HG03520 (cell line): ENCODE results near the gene NOVA2.
"Not testable (repeated sequence)": the region's sequence is repeated elsewhere in the genome, so short reads cannot be mapped to it uniquely, and the experiment has no call there.

ENCODE experiments used
- ATAC-seq: cut with Tn5 transposase; IDR thresholded peaks from one replicate; pipeline ENCODE4 v1.9.1; 2021; ENCODE audit warnings: mild to moderate bottlenecking, moderate library complexity; ENCODE audit not compliant: unreplicated experiment

The NOVA2 gene

DNA sequence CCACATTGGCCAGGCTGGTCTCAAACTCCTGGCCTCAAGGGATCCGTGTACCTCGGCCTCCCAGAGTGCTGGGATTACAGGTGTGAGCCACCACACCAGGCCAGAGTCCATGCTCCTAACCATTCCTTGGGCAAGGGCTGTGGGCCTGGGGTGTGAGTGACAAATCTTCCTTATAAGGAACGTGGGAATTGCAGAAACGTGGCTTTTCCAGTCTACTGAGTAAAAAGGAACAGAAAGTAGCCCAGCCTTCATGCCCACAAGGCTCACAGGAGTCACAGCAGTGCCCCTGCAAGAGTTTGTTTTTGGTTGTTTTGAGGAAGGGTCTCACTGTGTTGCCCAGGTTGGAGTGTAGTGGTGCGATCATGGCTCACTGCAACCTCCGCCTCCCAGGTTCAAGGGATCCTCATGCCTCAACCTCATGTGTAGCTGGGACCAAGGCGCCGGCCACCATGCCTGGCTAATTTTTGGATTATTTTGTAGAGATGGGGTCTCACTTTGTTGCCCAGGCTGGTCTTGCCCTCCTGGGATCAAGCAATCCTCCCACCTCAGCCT is 76.3 kb downstream of the NOVA2 start:
- ATAC-seq, result no peak

DNA sequence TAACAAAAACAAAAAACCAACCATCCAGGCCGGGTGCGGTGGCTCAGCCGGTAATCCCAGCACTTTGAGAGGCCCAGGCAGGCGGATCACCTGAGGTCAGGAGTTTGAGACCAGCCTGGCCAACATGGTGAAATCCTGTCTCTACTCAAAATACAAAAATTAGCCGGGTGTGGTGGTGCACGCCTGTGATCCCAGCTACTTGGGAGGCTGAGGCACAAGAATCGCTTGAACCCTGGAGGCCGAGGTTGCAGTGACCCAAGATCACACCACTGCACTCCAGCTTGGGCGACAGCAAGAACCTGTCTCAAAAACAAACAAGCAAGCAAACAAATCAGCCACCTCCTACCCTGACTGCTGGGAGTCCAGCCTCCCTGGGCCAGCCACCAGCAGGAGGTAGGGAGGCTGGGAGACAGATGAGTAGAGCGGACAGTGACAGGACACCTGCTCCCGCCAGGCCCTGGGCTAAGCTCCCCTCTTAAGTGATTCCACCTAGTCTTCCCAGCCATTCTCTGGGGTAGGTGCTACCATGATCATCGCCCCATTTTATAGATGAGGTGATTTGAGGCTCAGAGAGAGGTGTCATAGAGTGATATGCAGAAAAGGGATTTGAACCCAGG is 77.6 kb downstream of the NOVA2 start:
- not testable (repeated sequence) for ATAC-seq

DNA sequence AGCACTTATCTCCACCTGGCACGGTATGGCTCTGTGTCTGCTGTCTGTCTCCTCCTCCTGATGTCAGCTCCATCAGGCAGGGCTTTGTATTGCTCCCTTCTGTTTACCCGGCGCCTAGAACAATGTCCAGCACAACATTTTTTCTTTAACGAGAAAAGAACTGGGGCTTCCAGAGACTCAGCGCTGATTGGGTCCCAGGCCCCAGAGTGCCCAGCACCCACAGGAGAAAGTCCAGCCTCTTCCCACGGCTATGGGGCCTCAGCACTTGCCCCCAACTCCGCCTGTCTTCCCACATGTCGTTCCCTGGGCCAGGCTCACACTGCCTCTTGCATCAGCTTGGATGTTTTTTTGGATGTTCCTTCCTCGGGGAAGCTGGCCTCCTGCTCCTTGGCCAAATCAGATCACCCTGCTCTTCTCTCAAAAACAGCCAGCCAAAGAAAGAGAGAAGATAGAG is 78.1 kb downstream of the NOVA2 start:
- no peak for ATAC-seq

DNA sequence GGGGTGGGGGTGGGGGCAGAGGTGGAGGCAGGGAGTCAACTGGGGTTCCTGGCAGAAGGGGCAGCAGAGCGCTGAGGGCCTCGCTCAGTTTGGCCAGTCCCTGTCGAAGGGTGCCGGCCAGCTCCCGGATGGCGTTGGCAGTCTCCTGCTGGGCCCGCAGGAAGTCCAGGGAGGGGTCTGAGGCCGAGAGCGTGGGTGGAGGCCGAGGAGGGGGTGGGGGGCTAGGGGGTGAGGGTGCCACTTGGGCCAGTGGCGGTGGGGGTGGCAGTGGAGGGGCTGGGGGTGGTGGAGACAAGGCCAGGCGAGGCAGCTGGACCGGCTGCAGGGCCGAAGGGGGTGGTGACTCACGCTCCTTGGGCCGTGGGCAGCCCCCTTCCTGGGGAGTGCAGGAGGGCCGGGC is 82.8 kb downstream of the NOVA2 start:
- no peak for ATAC-seq

DNA sequence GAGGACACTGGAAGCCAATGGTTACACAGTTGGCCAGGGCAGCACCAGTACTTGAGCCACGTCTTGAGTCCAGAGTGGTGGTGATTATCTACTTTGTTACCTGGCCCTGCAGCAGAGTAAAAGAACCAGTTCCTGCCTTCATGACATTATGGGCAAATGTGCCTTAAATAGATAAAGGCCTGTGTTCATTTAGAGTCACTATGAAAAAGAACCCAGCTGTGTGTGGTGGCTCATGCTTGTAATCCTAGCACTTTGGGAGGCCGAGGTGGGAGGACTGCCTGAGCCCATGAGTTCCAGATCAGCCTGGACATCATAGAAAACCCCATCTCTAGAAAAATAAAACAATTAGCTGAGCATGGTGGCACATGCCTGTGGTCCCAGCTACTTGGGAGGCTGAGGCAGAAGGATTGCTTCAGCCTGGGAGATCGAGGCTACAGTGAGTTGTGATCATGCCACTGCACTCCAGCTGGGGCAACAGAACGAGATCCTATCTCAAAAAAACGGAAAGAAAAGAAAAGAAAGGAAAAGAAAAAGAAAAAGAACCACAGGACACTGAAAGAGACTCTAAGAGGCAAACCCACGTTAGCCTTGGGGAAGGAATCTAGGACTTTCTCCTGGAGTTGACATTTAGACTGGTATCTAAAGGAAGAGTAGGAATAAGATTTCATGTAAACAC is 84.3 kb downstream of the NOVA2 start:
- ATAC-seq, result no peak

DNA sequence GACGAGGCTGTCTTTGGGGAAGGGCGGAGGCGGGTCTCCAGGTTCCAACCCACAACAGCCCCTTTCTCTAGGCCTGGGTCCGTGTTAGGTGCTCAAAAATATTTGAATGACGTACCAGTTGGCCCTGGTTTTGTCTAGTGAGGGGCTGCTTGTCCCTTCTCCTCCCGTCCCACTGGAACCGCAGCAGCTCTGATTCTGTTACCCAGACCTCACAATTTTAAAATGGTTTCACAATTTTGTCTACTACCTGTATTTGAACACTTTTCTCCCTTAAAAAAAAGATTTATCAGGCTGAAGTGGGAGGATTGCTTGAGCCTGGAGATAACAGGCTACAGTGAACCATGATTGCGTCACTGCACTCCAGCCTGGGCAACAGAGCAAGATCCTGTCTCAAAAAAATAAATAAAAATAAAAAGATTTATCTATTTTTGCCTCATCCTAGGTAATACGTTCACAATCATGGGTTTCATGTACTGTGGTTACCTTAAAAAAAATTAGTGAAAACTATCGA is 86.4 kb downstream of the NOVA2 start:
- no peak for ATAC-seq

DNA sequence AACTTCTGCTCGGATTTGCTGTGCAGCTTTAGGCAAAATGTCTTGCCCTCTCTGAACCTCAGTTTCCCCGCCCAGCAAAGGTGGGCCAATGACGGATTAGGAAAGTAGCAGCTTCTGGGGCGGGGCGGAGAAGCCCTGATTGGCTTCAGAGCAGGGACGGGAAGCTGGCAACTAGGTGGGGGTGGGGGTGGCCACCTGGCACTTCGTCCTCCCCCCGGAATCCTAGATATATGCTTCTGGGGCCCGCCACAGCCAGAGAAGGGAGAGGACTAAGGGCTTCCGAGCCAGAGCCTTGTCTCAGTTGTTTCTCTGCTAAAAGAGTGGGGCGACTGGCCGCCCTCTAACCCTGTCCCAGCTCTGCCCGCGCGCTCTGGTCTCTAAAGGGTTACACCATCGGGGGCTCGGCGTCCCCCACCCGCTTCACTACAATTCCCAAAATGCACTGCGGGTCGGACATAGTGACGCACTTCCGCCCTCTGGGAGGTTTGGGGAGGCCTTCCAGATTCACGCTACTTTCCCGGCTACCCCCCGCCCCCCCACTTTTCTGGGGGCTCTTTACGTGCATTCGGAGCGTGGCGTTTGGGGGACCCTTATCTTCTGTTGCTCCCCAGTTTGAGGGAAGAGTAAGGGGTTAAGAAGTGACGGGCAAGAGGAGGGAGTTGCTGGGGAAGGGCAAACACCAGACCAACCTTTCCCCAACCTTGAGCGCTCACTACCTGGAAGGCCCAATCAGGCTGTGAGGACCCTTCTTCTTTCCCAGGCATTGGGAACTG is 87.1 kb downstream of the NOVA2 start:
- peak; percentile 49 for ATAC-seq

DNA sequence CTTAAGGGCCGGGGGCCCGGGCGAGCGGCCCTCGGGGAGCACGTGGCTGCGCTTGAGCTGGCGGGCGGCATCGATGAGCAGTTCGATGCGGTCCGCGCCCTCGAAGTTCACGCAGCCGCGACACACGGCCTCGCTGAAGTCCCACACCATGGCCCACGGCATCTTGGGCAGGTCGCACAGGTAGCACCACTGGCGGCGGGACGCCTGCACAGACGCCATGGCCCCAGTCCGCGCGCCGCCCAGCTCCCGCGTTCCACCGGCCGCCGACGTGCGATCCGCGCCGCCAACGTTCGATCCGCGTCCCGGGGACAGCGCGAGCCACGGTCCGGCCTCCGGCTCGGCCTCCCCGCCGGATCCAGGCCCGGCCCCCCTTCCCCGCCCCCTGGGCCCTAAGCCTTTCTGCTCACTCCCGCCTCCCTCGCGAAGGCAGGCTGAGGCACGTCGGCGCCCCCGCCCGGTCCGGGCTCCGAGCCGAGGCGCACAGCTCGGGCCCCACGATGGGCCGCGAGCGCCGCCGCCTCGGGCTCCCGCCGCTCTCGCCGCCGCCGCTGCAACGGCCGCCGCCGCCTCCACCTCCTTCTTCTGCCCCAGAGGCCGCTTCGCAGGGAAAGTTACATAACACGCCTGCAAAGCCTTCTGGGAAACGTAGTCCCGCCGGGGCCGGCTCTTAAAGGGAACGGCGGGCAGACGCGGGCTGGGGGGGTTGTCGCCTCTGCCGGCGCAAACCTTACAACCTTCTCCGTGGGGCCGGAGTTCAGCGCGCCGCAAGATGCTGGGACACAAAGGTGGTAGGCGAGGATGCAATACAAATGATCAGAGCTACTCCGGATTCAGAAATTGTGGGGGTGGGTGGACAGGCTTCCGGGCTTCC is 87.9 kb downstream of the NOVA2 start, which contains the start of gene IRF2BP1:
IRF2BP1 (minus strand) TSS at position 586 of the 871 bp plus-strand sequence; CDS start at position 219, 367 bp downstream.
- peak; percentile 34 for ATAC-seq

DNA sequence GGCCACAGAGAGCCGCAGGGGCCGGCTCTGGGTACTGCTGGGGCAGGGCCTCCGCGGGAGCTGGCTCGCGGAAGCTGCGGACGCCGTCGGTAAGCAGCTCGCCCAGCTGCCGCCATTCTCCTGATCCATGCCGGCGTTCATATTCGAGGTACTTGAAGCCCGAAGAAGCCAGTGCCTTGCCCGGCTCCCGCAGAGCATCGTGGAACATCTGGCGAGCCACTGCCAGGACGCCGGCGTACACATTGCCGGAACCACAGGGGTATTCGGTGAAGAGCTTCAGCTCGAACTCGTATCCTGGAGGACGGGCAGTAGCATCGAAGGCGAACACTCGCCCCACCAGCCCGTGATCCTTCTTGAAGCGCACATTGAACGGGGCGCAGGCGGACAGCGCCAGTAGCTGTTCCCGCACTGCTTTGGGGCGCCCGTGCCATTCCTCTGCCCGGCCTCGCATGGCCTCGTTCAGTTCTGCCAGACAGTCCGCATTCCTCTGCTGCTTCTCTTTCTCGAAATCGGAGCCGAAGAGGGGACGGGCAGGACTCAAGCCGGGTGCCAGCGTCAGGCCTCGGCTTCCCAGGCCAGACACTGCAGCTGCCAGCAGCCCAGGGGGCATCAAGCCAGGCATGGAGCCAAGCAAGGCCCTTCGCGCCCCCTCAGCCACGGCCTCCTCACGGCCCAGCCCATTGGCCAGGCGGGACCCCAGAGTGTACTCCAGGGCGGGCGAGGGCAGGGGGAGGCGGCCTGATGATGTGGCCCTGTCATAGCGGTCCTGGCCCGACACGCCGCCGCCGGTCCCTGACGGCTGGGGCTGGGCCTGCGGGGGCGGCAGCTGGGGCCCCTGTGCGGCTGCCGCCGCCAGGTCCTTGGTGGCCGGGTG is 88.7 kb downstream of the NOVA2 start:
- ATAC-seq, result no peak

DNA sequence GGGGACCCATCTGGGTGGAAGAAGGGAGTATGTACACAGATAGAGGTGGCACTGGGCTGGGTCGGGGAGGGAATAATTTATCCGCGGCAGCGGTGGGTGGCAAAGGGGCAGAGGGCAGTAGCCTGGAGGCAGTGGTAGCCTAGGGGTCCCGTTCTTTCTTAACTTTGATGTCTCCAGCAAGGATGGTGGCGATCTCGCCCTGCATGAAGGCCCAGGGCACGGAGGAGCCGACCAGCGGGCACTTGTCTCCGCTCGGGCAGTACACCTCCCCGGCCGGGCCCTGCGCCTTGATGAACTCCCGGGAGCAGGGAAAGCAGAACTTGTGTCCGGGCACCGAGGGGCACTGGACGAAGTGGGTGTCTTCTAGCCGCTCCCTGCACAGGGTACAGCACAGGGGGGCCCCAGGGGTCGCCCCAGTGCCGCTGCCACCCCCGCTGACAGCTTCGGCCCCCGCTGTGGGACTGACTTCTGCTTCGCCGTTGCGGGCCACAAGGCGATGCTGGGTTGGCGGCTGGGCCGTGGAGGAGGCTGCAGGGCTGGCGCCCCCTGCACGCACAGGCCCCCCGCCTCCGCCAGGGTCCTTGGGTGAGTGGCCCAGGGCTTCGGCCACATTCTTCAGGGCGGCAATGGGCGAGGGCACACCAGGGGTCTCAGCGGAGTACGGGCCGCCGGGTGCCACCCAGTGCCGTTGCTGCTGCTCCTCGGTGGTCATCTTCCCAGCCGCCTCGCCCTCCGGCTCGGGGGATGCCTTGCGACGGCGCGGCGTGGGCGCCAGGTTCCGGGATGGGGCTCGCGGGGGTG is 89.6 kb downstream of the NOVA2 start:
- ATAC-seq, result no peak
